B cell (primary cell): ENCODE data around the gene ZBTB46. TPM values are rescaled to one million over a fixed set of nuclear protein-coding genes. Genes with fewer than 3 reads are reported as not detected.

Source experiments
- ATAC-seq: fragments of 200-7000 bp; cut with Tn5 transposase; one replicate; pipeline ENCODE4 v1.10.0; 2021; ENCODE audit warnings: low read depth, mild to moderate bottlenecking, moderate number of reproducible peaks, moderate library complexity
- CTCF ChIA-PET: fragments of 350-600 bp; sonication (Branson Sonifier 250); formaldehyde crosslinking; loops from one replicate; lab custom pipeline; 2021; ENCODE audit warnings: antibody characterized with exemption, inconsistent platforms; lab: Charles Lee
- POLR2A ChIA-PET: fragments of 350-600 bp; sonication (Branson Sonifier 250); formaldehyde crosslinking; loops from one replicate; lab custom pipeline; 2021; ENCODE audit warnings: antibody characterized with exemption; lab: Charles Lee
- DNase-seq: peaks from one replicate; pipeline ENCODE4 v3.0.0; 2013
- H2AFZ ChIP-seq: 2 replicates; pipeline ENCODE4 v1.6.1; 2012; ENCODE audit warnings: mild to moderate bottlenecking, low read depth, low read length; ENCODE audit not compliant: insufficient read depth, poor library complexity, severe bottlenecking
- H3K27ac ChIP-seq, 2 donors: 1 replicate in 1 of 2; 2 replicates in 1 of 2; pipeline ENCODE4 v1.5.1; 2012 to 2013; ENCODE audit warnings: low read length in 2 of 2, mild to moderate bottlenecking in 2 of 2, moderate library complexity in 1 of 2
- H3K27me3 ChIP-seq, 4 experiments: fragments of 200-600 bp in 1 of 4; sonication (generic) in 1 of 4; replicated peaks in 1 of 4; 1 replicate in 2 of 4; 2 replicates in 2 of 4; pipeline versions ENCODE4 v1.6.1 to v1.7.0; 2013 to 2016; ENCODE audit warnings: low read length in 3 of 4, mild to moderate bottlenecking in 2 of 4, mixed read lengths in 1 of 4, moderate library complexity in 1 of 4; ENCODE audit not compliant: insufficient read depth in 4 of 4, control insufficient read depth in 3 of 4; ENCODE audit errors: control extremely low read depth in 1 of 4
- H3K36me3 ChIP-seq, 2 experiments: replicated peaks in 1 of 2; 1 replicate in 1 of 2; 2 replicates in 1 of 2; pipeline versions ENCODE4 v1.6.1 to v1.7.1; 2013; ENCODE audit warnings: low read length in 1 of 2; ENCODE audit not compliant: insufficient read depth in 2 of 2, control insufficient read depth in 1 of 2; ENCODE audit errors: control extremely low read depth in 1 of 2, extremely low read depth in 1 of 2
- H3K4me1 ChIP-seq, 2 donors: fragments of 200-600 bp in 1 of 2; sonication (generic) in 1 of 2; 1 replicate in 1 of 2; 2 replicates in 1 of 2; pipeline versions ENCODE4 v1.5.1 to v1.6.1; 2013 to 2017; ENCODE audit warnings: low read length in 2 of 2; ENCODE audit not compliant: control insufficient read depth in 2 of 2, insufficient read depth in 2 of 2
- H3K4me2 ChIP-seq: replicated peaks from 2 replicates; pipeline ENCODE3; 2012; ENCODE audit warnings: mild to moderate bottlenecking, low read depth, low read length; ENCODE audit not compliant: poor library complexity, severe bottlenecking
- H3K4me3 ChIP-seq, 5 experiments: fragments of 200-600 bp in 1 of 5; sonication (generic) in 1 of 5; 1 replicate in 3 of 5; 2 replicates in 2 of 5; pipeline versions ENCODE4 v1.5.1 to v1.7.0; 2011 to 2016; ENCODE audit warnings: low read length in 4 of 5, mild to moderate bottlenecking in 4 of 5, low read depth in 2 of 5, control low read depth in 1 of 5, moderate library complexity in 1 of 5; ENCODE audit not compliant: insufficient read depth in 1 of 5; ENCODE audit errors: control extremely low read depth in 1 of 5, extremely low read depth in 1 of 5
- H3K79me2 ChIP-seq: fragments of 200-600 bp; sonication (generic); one replicate; pipeline ENCODE4 v1.6.0; 2016; ENCODE audit warnings: low read length; ENCODE audit not compliant: control insufficient read depth, insufficient read depth
- H3K9ac ChIP-seq: fragments of 200-600 bp; sonication (generic); 2 replicates; pipeline ENCODE4 v1.6.1; 2017; ENCODE audit warnings: mild to moderate bottlenecking, low read length, moderate library complexity
- H3K9me3 ChIP-seq, 3 donors: one replicate each; pipeline versions ENCODE4 v1.6.1 to v1.7.1; 2013; ENCODE audit warnings: low read length in 2 of 3; ENCODE audit not compliant: control insufficient read depth in 2 of 3, insufficient read depth in 1 of 3; ENCODE audit errors: control extremely low read depth in 1 of 3
- H4K20me1 ChIP-seq: 2 replicates; pipeline ENCODE4 v1.6.0; 2012; ENCODE audit warnings: mild to moderate bottlenecking, low read length; ENCODE audit not compliant: insufficient read depth, control insufficient read depth, poor library complexity, severe bottlenecking
- H3K27ac Mint-ChIP-seq: one replicate; pipeline ENCODE4 v1.8.0; 2021; ENCODE audit warnings: mixed read lengths
- H3K27me3 Mint-ChIP-seq: one replicate; pipeline ENCODE4 v1.8.0; 2021; ENCODE audit warnings: mixed read lengths
- H3K4me1 Mint-ChIP-seq: one replicate; pipeline ENCODE4 v1.8.0; 2021; ENCODE audit warnings: mixed read lengths
- H3K4me3 Mint-ChIP-seq: one replicate; pipeline ENCODE4 v1.8.0; 2021; ENCODE audit warnings: mixed read lengths
- H3K9me3 Mint-ChIP-seq: one replicate; pipeline ENCODE4 v1.8.0; 2022; ENCODE audit warnings: mixed read lengths; ENCODE audit not compliant: insufficient read depth
- CTCF ChIP-seq: fragments of 200-600 bp; IDR thresholded peaks from one replicate; pipeline ENCODE4 v1.8.0; 2022; ENCODE audit warnings: antibody characterized with exemption, mild to moderate bottlenecking
- EZH2 ChIP-seq: IDR thresholded peaks from 2 replicates; pipeline ENCODE4 v1.6.1; 2012; ENCODE audit warnings: borderline replicate concordance, low read depth, mild to moderate bottlenecking, moderate library complexity, low read length; ENCODE audit not compliant: insufficient read depth, poor library complexity, severe bottlenecking
- WGBS: methylation state at CpG from one replicate; pipeline ENCODE4 v1.1.5; 2013; ENCODE audit warnings: missing lambda C conversion rate; ENCODE audit not compliant: insufficient coverage; 5-methylcytosine and 5-hydroxymethylcytosine counted together
- intact Hi-C: fragments of 100-400 bp; cut with micrococcal nuclease; formaldehyde crosslinking; loops from one replicate; pipeline ENCODE4 v1.10.0; 2022
- polyA plus RNA-seq: library from polyadenylated mRNA; depleted of rRNA; stranded (reverse); fragments of >200 nt; gene quantifications from 2 replicates; pipeline ENCODE4 v1.2.3, GENCODE V29; 2012
- total RNA-seq, 2 donors: library from RNA; stranded (reverse); fragments of 120-200 nt in 1 of 2; gene quantifications; 1 replicate in 1 of 2; 2 replicates in 1 of 2; pipeline versions ENCODE4 v1.2.3 to v1.2.4, GENCODE V29; 2013 to 2022

Gene ZBTB46
- total and polyA plus RNA-seq, 2 donors (not counting 1 experiment from before 2014, with no cell fraction given): 0.16 to 0.64 TPM

GRCh38 chr20:63859166-63859699, 28.2 kb upstream of the ZBTB46 start:
- H3K4me1 Mint-ChIP-seq: peaks cover 41% of the 10 kb centered on the region
- peaks cover 0 to 4% of the 10 kb centered on the region in 2 experiments for H3K36me3 ChIP-seq

More at GRCh38 chr20:63859166-63859699, 28.2 kb upstream of the ZBTB46 start:
- peak overlapping the region; percentile 67 for H3K4me3 Mint-ChIP-seq
- peaks cover 29 to 44% of the 10 kb centered on the region in 2 donors for H3K4me1 ChIP-seq
- DNase-seq: no peak
- H3K27me3 ChIP-seq: peaks cover 0 to 10% (median 4%) of the 10 kb centered on the region in 4 experiments
- intact Hi-C loops: no loop called here
- H3K27ac Mint-ChIP-seq: no peak overlapping the region
- no peak overlapping the region for H3K9ac ChIP-seq
- H4K20me1 ChIP-seq: no peaks in the 10 kb centered on the region
- H3K4me2 ChIP-seq: peak overlapping the region; percentile 60
- POLR2A ChIA-PET: interaction anchor here (0.5 kb wide), 1 partner anchor 328 kb away, joined by 6 read pairs; no protein-coding TSS in a partner anchor
- TF ChIP-seq CTCF: no peak
- no peak for TF ChIP-seq EZH2
- CTCF ChIA-PET: no interaction called here
- peaks cover 5% of the 10 kb centered on the region for H3K79me2 ChIP-seq
- no peak overlapping the region for H3K4me3 ChIP-seq
- no peaks in the 10 kb centered on the region for H3K9me3 ChIP-seq
- no peaks in the 10 kb centered on the region for H3K27me3 Mint-ChIP-seq
- H3K9me3 Mint-ChIP-seq: no peaks in the 10 kb centered on the region
- no peak overlapping the region for H2AFZ ChIP-seq
- no peak for ATAC-seq
- WGBS: 41% methylated on average over 6 of the region's 7 CpGs
- H3K27ac ChIP-seq: no peak overlapping the region
